BJ (cell line): ENCODE results near the gene STH. TPM values are rescaled to one million over a fixed set of nuclear protein-coding genes. Genes with fewer than 3 reads are reported as not detected.

Experiments
- CTCF ChIA-PET: fragments of 350-600 bp; formaldehyde crosslinking; extraction: SDS; loops from one replicate; lab custom pipeline; 2021; ENCODE audit warnings: antibody characterized with exemption, inconsistent platforms; lab: Yijun Ruan, JAX
- POLR2A ChIA-PET: fragments of 300-600 bp; sonication (Branson Sonifier 250); formaldehyde crosslinking; extraction: SDS; loops from one replicate; lab custom pipeline; 2021; ENCODE audit warnings: antibody characterized with exemption; lab: Charles Lee
- DNase-seq: peaks from one replicate; pipeline ENCODE4 v3.0.0-alpha.2; 2011; ENCODE audit warnings: low read depth
- H3K27me3 ChIP-seq: 2 replicates; pipeline ENCODE4 v1.6.0; 2011; ENCODE audit warnings: low read length; ENCODE audit not compliant: control insufficient read depth, insufficient read depth
- H3K36me3 ChIP-seq: 2 replicates; pipeline ENCODE4 v1.5.1; 2011; ENCODE audit warnings: low read length; ENCODE audit not compliant: control insufficient read depth, insufficient read depth
- H3K4me3 ChIP-seq: 2 replicates; pipeline ENCODE4 v1.5.1; 2011; ENCODE audit warnings: low read depth, mild to moderate bottlenecking, control low read depth, low read length
- CTCF ChIP-seq: IDR thresholded peaks from 2 replicates; pipeline ENCODE4 v1.5.1; 2011; ENCODE audit warnings: low read depth, mild to moderate bottlenecking, control low read depth, inconsistent platforms, low read length, moderate library complexity; ENCODE audit not compliant: insufficient read depth
- polyA plus RNA-seq: library from polyadenylated mRNA; depleted of rRNA; stranded (reverse); fragments of >200 nt; gene quantifications from 2 replicates; pipeline ENCODE4 v1.2.3, GENCODE V29; 2011

Gene STH
- polyA plus RNA-seq, 1 experiment = not detected

- H3K27me3 ChIP-seq = no peaks in the 10 kb centered on the region
- peaks cover 41% of the 10 kb centered on the region for H3K36me3 ChIP-seq
- no peak overlapping the region for H3K4me3 ChIP-seq
- no peak for TF ChIP-seq CTCF
- ChIA-PET CTCF (interaction anchor here (0.9 to 6.6 kb wide), 2 partner anchors 10 to 13 kb away, joined by 3 to 30 read pairs; no protein-coding TSS in a partner anchor), POLR2A (no interaction called here)
- DNase-seq = no peak
Measured at GRCh38 chr17:46031440-46031839, 32.4 kb downstream of the STH start.

GRCh38 chr17:46031920-46032319 lies 32.9 kb downstream of the STH start:
- H3K27me3 ChIP-seq = no peaks in the 10 kb centered on the region

GRCh38 chr17:46032909-46033308 lies 33.9 kb downstream of the STH start:
- POLR2A ChIA-PET = no interaction called here
- Histone ChIP-seq H3K4me3 (no peak overlapping the region), H3K27me3 (no peaks in the 10 kb centered on the region), H3K36me3 (peaks cover 38% of the 10 kb centered on the region)
- CTCF ChIA-PET = interaction anchor here (1.6 to 6.6 kb wide), 2 partner anchors 12 to 28 kb away, joined by 4 to 30 read pairs; no protein-coding TSS in a partner anchor
- DNase-seq = no peak
- no peak for TF ChIP-seq CTCF

More at GRCh38 chr17:46031920-46032319, 32.9 kb downstream of the STH start:
- POLR2A ChIA-PET = no interaction called here
- no peak for DNase-seq
- H3K4me3 ChIP-seq = no peak overlapping the region
- peaks cover 40% of the 10 kb centered on the region for H3K36me3 ChIP-seq
- no peak for TF ChIP-seq CTCF
- CTCF ChIA-PET = interaction anchor here (6.6 kb wide), 1 partner anchor 13 kb away, joined by 30 read pairs; no protein-coding TSS in a partner anchor

GRCh38 chr17:46033392-46033791 lies 34.3 kb downstream of the STH start:
- no peak for DNase-seq
- TF ChIP-seq CTCF = no peak
- Histone ChIP-seq H3K27me3 (no peaks in the 10 kb centered on the region), H3K36me3 (peaks cover 43% of the 10 kb centered on the region), H3K4me3 (no peak overlapping the region)
- POLR2A ChIA-PET = no interaction called here
- CTCF ChIA-PET = interaction anchor here (1.6 to 6.6 kb wide), 2 partner anchors 11 to 29 kb away, joined by 4 to 30 read pairs; no protein-coding TSS in a partner anchor

- no peaks in the 10 kb centered on the region for H3K27me3 ChIP-seq
- H3K36me3 ChIP-seq = peaks cover 54% of the 10 kb centered on the region
- POLR2A ChIA-PET = no interaction called here
- DNase-seq = no peak
- TF ChIP-seq CTCF = no peak
- H3K4me3 ChIP-seq = no peak overlapping the region
- CTCF ChIA-PET = interaction anchor here (0.7 to 6.6 kb wide), 7 partner anchors 9 to 178 kb away, joined by 3 to 30 read pairs (median 4); no protein-coding TSS in a partner anchor
Measured at GRCh38 chr17:46035112-46035818, 36.2 kb downstream of the STH start.
